ENCODE data around the gene LRRC8C. TPM values are rescaled to one million over a fixed set of nuclear protein-coding genes. Genes with fewer than 3 reads are reported as not detected.

Gene LRRC8C
- total and polyA plus RNA-seq, 2 of the 8 experiments (the other 6 are each of a cell fraction or from before 2014, with no cell fraction given), result 1.1 to 2.1 TPM

DNA sequence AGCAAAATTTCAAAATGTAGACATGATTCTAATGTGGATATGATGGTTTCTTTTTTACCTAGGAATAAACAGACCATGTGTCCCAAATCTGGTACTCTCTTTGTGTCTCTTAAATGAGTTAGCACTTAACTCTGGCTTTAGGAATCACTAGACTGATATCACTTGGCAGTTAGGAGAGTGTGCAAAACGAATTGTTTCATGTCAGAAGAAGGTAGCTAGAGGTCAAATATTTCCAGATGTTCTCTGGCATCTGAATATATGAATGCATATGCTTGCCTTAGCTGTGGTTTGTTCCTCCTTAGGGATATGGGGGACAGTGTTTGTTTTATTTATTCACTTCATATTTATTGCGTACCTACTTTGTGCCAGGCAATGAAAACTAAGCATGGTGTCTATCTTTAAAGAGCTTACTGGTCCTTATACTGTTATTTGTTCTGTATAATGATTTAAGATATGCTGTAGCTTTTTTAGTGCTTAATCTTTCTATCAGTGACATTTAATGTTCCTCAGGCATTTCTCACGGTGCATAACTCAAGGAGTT is 65.2 kb downstream of the LRRC8C start:
- WGBS, 2 experiments (ENCODE audit: extremely low coverage in 1 of 2, insufficient coverage in 1 of 2, insufficient read length in 1 of 2, insufficient replicate concordance in 2 of 2, low coverage in 1 of 2, low lambda C conversion rate in 2 of 2, missing lambda C conversion rate in 1 of 2), result 86% methylated on average over 3 of the region's 3 CpGs; no CpG with 5 or more reads in 1 of the 2 experiments

More for the DNA sequence above, 65.2 kb downstream of the LRRC8C start:
- Histone ChIP-seq H3K79me1 (ENCODE audit: low read depth, low read length) (no peaks in the 10 kb centered on the region), H3K27ac (ENCODE audit: low read depth, low read length) (no peak overlapping the region), H2BK5ac (ENCODE audit: low read depth, low read length) (no peak overlapping the region), H3K23ac (ENCODE audit: insufficient read length) (no peak overlapping the region), H3K27me3 (replicated peaks in 1 of 4; ENCODE audit: control insufficient read depth in 3 of 4, extremely low read depth in 1 of 4, insufficient read depth in 3 of 4, low read length in 3 of 4) (no peaks in the 10 kb centered on the region), H3K23me2 (ENCODE audit: low read depth, low read length) (no peaks in the 10 kb centered on the region), H4K5ac (ENCODE audit: insufficient read length, low read depth, low read length) (no peak overlapping the region), H3K36me3 (ENCODE audit: control insufficient read depth in 2 of 4, insufficient read depth in 4 of 4, low read length in 3 of 4) (no peaks in the 10 kb centered on the region), H4K8ac (ENCODE audit: extremely low read depth, insufficient read depth, low read length) (no peak overlapping the region), H3K18ac (ENCODE audit: extremely low read depth, low read length) (no peak overlapping the region), H2AFZ (ENCODE audit: low read length) (no peak overlapping the region), H3K4ac (replicated peaks; ENCODE audit: insufficient read length, low read depth, low read length) (no peak overlapping the region), H3K79me2 (ENCODE audit: control insufficient read depth in 1 of 2, insufficient read depth in 2 of 2, low read length in 2 of 2) (no peaks in the 10 kb centered on the region), H2BK12ac (ENCODE audit: low read depth, low read length) (no peak overlapping the region), H2BK20ac (ENCODE audit: low read length) (no peak overlapping the region), H3K9me3 (ENCODE audit: insufficient read depth in 2 of 2, low read depth in 1 of 2, low read length in 1 of 2) (no peaks in the 10 kb centered on the region), H4K20me1 (replicated peaks in 1 of 2; ENCODE audit: control insufficient read depth in 1 of 2, insufficient read depth in 2 of 2, low read length in 2 of 2) (no peaks in the 10 kb centered on the region), H3K14ac (ENCODE audit: insufficient read length) (no peak overlapping the region), H3K4me3 (ENCODE audit: extremely low read depth in 1 of 4, insufficient read depth in 2 of 4, low read depth in 3 of 4, low read length in 4 of 4) (no peak overlapping the region), H3K56ac (replicated peaks; ENCODE audit: insufficient read length, low read depth, low read length) (no peak overlapping the region), H2BK120ac (replicated peaks; ENCODE audit: low read depth, low read length) (no peak overlapping the region), H4K91ac (replicated peaks; ENCODE audit: insufficient read length, low read length) (no peak overlapping the region), H3K4me2 (ENCODE audit: insufficient read depth in 1 of 2, low read depth in 2 of 2, low read length in 2 of 2) (no peak overlapping the region), H3K4me1 (replicated peaks in 1 of 4; ENCODE audit: control insufficient read depth in 3 of 4, insufficient read depth in 4 of 4, low read length in 3 of 4) (no peaks in the 10 kb centered on the region), H2AK5ac (ENCODE audit: low read depth, low read length) (no peak overlapping the region), H2BK15ac (ENCODE audit: low read length) (no peak overlapping the region), H3K9ac (replicated peaks in 1 of 4; ENCODE audit: extremely low read depth in 1 of 4, low read depth in 3 of 4, low read length in 3 of 4) (no peak overlapping the region)
- CTCF ChIA-PET (ENCODE audit: partially characterized antibody), result interaction anchor here (1.1 to 5.9 kb wide), 2 partner anchors 27 to 65 kb away, joined by 3 to 19 read pairs; no protein-coding TSS in a partner anchor
- POLR2A ChIA-PET (ENCODE audit: partially characterized antibody), result no interaction called here
- TF ChIP-seq SP4 (IDR thresholded peaks at IDR 0.05; ENCODE audit: low read length) (no peak), EGR1 (IDR thresholded peaks at IDR 0.05; ENCODE audit: borderline replicate concordance, low read depth, low read length) (no peak), SIRT6 (IDR thresholded peaks at IDR 0.05; ENCODE audit: low read length) (no peak), CREB1 (IDR thresholded peaks at IDR 0.05) (no peak), POLR2A (IDR thresholded peaks at IDR 0.05; ENCODE audit: control extremely low read depth in 1 of 2, low read depth in 2 of 2, low read length in 2 of 2) (no peak)
- TF ChIP-seq, protein P1, sequence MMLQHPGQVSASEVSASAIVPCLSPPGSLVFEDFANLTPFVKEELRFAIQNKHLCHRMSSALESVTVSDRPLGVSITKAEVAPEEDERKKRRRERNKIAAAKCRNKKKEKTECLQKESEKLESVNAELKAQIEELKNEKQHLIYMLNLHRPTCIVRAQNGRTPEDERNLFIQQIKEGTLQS (IDR thresholded peaks at IDR 0.05; ENCODE audit: insufficient read depth, low read depth, low read length), result no peak
- DNase-seq (ENCODE audit: low read depth in 1 of 2, low spot score in 2 of 2) (no peak), FAIRE-seq (no peak)

Measured in H1 (cell line).